ENCODE data around the gene USP48. TPM values are rescaled to one million over a fixed set of nuclear protein-coding genes. Genes with fewer than 3 reads are reported as not detected.

USP48 gene
- total and polyA plus RNA-seq, 10 of the 15 experiments (the other 5 are each of a cell fraction or from before 2014, with no cell fraction given), result 21.2 to 115 (median 75.5) TPM

DNA sequence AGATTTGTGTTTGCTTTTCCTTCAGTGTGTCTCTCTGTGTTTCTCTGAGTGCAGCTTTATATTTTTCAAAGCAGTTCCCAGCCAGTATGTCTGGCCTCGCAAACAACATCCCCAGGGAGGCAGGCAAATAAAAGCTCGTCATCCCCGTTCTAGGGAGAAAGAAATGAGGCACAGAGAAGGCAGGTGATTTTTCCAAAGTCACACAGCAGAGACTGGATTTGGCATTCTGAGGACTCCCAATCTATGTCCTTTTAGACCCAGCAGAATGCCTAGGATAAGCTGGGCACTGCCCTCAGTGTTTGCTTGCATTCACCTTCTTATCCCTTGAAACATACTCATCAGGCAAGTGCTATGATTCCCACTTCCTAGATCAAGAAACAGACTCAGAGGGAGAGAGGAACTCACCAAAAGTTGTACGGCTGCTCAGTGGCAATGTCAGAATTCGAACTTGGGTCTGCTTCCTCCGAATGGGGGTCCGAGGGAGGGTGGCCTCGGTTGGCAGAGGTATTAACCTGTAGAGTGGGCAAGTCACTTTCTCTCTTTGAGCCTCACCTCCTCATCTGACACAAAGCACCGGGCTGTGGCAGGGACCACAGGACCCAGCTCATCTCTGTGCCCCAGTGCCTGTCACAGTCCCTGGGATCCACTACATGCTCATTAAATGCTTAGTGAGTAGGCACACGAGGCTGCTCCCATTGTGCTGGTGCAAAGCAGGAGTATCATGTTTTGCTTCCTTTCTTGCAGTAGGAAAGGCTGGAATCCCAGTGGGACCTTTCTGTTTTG lies 118.0 kb downstream of the USP48 start:
- no peak for DNase-seq (ENCODE audit: low read depth, low spot score)
- FAIRE-seq, result no peak
- CTCF ChIA-PET, result interaction anchor here (1.9 kb wide), 1 partner anchor 70 kb away, joined by 4 read pairs; no protein-coding TSS in a partner anchor

More for the DNA sequence above, 118.0 kb downstream of the USP48 start:
- no peak overlapping the region for H3K4me2 ChIP-seq (ENCODE audit: control insufficient read depth, insufficient read depth)
- H3K36me3 ChIP-seq (ENCODE audit: control insufficient read depth in 2 of 2, insufficient read depth in 2 of 2, low read length in 1 of 2), result no peaks in the 10 kb centered on the region
- WGBS (ENCODE audit: insufficient coverage, insufficient replicate concordance, low lambda C conversion rate, missing lambda C conversion rate), result 26% methylated on average over 10 of the region's 10 CpGs
- intact Hi-C loops (cut with micrococcal nuclease; ENCODE audit: unreplicated experiment), result no loop called here
- H2AFZ ChIP-seq (ENCODE audit: control insufficient read depth, low read depth, low read length), result no peak overlapping the region
- no peak overlapping the region for H3K9ac ChIP-seq (ENCODE audit: control insufficient read depth, insufficient read depth, low read length)
- H4K20me1 ChIP-seq (ENCODE audit: control insufficient read depth, insufficient read depth), result no peaks in the 10 kb centered on the region
- no peak overlapping the region for H3K4me3 ChIP-seq
- BruUV-seq (replicated peaks), result no TSS peak
- RAD21 ChIA-PET (ENCODE audit: unreplicated experiment), result no interaction called here
- H3K4me1 ChIP-seq (ENCODE audit: control insufficient read depth, insufficient read depth, low read length), result peaks cover 3% of the 10 kb centered on the region; the same call in 1 of the 2 replicates
- SMC1A ChIA-PET (ENCODE audit: uncharacterized antibody, unreplicated experiment), result interaction anchor here (0.5 kb wide), 1 partner anchor 82 kb away, joined by 3 read pairs; no protein-coding TSS in a partner anchor
- no peak for ATAC-seq
- no peak for TF ChIP-seq NR2F1 (conservative IDR thresholded peaks at IDR 0.05)
- TF ChIP-seq NFYB (IDR thresholded peaks at IDR 0.05; ENCODE audit: insufficient read depth, low read depth, low read length), result no peak
- TF ChIP-seq REST (IDR thresholded peaks at IDR 0.05; ENCODE audit: low read depth, low read length), result no peak
- no peak for TF ChIP-seq HDAC2 (IDR thresholded peaks at IDR 0.05)
- TF ChIP-seq EP300 (IDR thresholded peaks at IDR 0.05; ENCODE audit: borderline replicate concordance in 1 of 2, control insufficient read depth in 1 of 2, low read depth in 2 of 2, low read length in 2 of 2), result no peak
- no peak for TF ChIP-seq CHD2 (IDR thresholded peaks at IDR 0.05; ENCODE audit: borderline replicate concordance, low read depth, low read length)
- no peak for TF ChIP-seq ZZZ3 (IDR thresholded peaks at IDR 0.05; ENCODE audit: control insufficient read depth, insufficient read length, low read depth)
- TF ChIP-seq, protein P1, sequence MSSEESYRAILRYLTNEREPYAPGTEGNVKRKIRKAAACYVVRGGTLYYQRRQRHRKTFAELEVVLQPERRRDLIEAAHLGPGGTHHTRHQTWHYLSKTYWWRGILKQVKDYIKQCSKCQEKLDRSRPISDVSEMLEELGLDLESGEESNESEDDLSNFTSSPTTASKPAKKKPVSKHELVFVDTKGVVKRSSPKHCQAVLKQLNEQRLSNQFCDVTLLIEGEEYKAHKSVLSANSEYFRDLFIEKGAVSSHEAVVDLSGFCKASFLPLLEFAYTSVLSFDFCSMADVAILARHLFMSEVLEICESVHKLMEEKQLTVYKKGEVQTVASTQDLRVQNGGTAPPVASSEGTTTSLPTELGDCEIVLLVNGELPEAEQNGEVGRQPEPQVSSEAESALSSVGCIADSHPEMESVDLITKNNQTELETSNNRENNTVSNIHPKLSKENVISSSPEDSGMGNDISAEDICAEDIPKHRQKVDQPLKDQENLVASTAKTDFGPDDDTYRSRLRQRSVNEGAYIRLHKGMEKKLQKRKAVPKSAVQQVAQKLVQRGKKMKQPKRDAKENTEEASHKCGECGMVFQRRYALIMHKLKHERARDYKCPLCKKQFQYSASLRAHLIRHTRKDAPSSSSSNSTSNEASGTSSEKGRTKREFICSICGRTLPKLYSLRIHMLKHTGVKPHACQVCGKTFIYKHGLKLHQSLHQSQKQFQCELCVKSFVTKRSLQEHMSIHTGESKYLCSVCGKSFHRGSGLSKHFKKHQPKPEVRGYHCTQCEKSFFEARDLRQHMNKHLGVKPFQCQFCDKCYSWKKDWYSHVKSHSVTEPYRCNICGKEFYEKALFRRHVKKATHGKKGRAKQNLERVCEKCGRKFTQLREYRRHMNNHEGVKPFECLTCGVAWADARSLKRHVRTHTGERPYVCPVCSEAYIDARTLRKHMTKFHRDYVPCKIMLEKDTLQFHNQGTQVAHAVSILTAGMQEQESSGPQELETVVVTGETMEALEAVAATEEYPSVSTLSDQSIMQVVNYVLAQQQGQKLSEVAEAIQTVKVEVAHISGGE (CRISPR knock-in tag; IDR thresholded peaks at IDR 0.05), result no peak
- no peak for TF ChIP-seq FOXM1 (IDR thresholded peaks at IDR 0.05; ENCODE audit: low read depth, low read length)
- no peak for TF ChIP-seq GABPA (IDR thresholded peaks at IDR 0.05; ENCODE audit: low read depth)
- POLR2A ChIA-PET, result interaction anchor here (0.6 to 1.2 kb wide), 2 partner anchors 60 to 116 kb away, joined by 4 to 6 read pairs; no protein-coding TSS in a partner anchor
- peaks cover 0 to 6% of the 10 kb centered on the region in 2 experiments for H3K27me3 ChIP-seq (replicated peaks in 1 of 2; ENCODE audit: control insufficient read depth in 2 of 2, insufficient read depth in 2 of 2, low read length in 1 of 2)
- H3K9me3 ChIP-seq (replicated peaks; ENCODE audit: control insufficient read depth, insufficient read depth, low read length), result no peaks in the 10 kb centered on the region
- in situ Hi-C loops (cut with MboI), result no loop called here
- no peaks in the 10 kb centered on the region for H3K79me2 ChIP-seq (ENCODE audit: control insufficient read depth, insufficient read depth, low read length)
- H3K27ac ChIP-seq (ENCODE audit: control insufficient read depth, insufficient read depth), result no peak overlapping the region

Measured in GM12878 (cell line).